ENCODE measurements around the gene ANKLE1.

GRCh38 chr19:17296273-17296672 is 14.6 kb downstream of the ANKLE1 start:
- no peak for TF ChIP-seq POLR2A (IDR thresholded peaks at IDR 0.05)
- TF ChIP-seq POLR2AphosphoS5 (IDR thresholded peaks at IDR 0.05) = no peak
